ENCODE results near the gene CHST9.

DNA sequence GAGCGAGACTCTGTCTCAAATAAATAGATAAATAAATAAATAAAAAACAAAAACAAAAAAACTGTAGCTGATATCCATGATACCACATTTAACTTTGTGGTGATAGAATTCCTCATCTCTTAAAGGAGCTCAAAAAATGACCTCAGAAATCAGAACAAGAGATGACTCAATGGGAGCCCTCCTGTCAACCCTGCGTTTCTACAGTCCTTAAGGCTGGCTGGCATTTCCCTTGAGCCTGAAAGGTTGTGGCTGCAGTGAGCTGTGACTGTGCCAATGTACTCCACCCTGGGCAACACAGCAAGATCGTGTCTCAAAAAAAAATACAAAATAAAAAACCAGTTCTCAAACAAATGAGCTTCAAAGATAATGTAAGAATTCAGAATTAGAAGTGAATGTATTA, 40.4 kb downstream of the CHST9 start:
- TF ChIP-seq KDM1A (IDR thresholded peaks at IDR 0.05) (no peak), POLR2A (conservative IDR thresholded peaks at IDR 0.05) (no peak), CREB1 (IDR thresholded peaks at IDR 0.05) (no peak), CREB1 (CRISPR knock-in tag; IDR thresholded peaks at IDR 0.05) (no peak), SMC3 (conservative IDR thresholded peaks at IDR 0.05; ENCODE audit: insufficient read depth, low read depth, low read length) (no peak), CREM (IDR thresholded peaks at IDR 0.05; ENCODE audit: low read depth) (no peak)
